ENCODE data around the gene GARS1.

Gene GARS1

GRCh38 chr7:30548845-30549244 lies 45.8 kb upstream of the GARS1 start:
- Histone ChIP-seq H3K27me3 (ENCODE audit: insufficient read depth, low read length) (no peaks in the 10 kb centered on the region), H3F3A (ENCODE audit: insufficient read depth, low read length) (no peaks in the 10 kb centered on the region), H4K20me1 (ENCODE audit: insufficient read depth, low read length) (no peaks in the 10 kb centered on the region), H3K4me1 (ENCODE audit: insufficient read depth, low read length, severe bottlenecking) (peaks cover 7% of the 10 kb centered on the region), H3K9me3 (ENCODE audit: low read length) (no peaks in the 10 kb centered on the region), H3K4me3 (ENCODE audit: low read depth, low read length, poor library complexity, severe bottlenecking) (no peak overlapping the region), H3K4me2 (ENCODE audit: low read length) (no peak overlapping the region), H3K9ac (ENCODE audit: low read length) (no peak overlapping the region), H2AFZ (ENCODE audit: low read length) (no peak overlapping the region), H3K9me2 (ENCODE audit: low read depth, low read length) (no peaks in the 10 kb centered on the region), H3K36me3 (ENCODE audit: insufficient read depth, low read length) (no peaks in the 10 kb centered on the region), H3K27ac (ENCODE audit: low read depth, low read length, poor library complexity, severe bottlenecking) (no peak overlapping the region), H3K79me2 (ENCODE audit: insufficient read depth, low read length) (no peaks in the 10 kb centered on the region)
- TF ChIP-seq EZH2 (IDR thresholded peaks at IDR 0.05; ENCODE audit: borderline replicate concordance, low read length) (no peak), CTCF (IDR thresholded peaks at IDR 0.05; ENCODE audit: low read length) (peak; percentile 94)

DNA sequence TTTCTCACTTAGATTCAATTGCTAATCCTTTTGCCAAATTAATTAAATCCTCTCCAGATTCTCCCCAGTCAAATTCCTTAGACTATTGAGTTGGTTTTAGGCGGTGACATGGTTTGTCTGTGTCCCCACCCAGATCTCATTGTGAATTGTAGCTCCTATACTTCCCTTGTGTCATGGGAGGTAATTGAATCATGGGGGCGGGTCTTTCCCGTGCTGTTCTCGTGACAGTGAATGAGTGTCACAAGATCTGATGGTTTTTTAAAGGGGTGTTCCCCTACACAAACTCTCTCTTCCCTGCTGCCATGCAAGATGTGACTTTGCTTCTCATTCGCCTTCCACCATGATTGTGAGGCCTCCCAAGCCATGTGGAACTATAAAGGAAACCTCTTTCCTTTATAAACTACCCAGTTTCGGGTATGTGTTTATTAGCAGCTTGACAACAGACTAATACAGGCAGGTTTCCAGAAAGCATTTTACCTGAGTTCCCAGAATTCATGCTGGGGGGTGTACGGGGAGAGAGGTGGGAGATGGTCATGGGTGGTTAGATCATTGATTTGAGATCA lies 44.7 kb upstream of the GARS1 start:
- Histone ChIP-seq H3F3A (ENCODE audit: insufficient read depth, low read length) (no peaks in the 10 kb centered on the region), H3K9me2 (ENCODE audit: low read depth, low read length) (no peaks in the 10 kb centered on the region), H3K4me2 (ENCODE audit: low read length) (no peak overlapping the region), H3K27me3 (ENCODE audit: insufficient read depth, low read length) (no peaks in the 10 kb centered on the region), H2AFZ (ENCODE audit: low read length) (no peak overlapping the region), H3K9me3 (ENCODE audit: low read length) (no peaks in the 10 kb centered on the region), H3K4me1 (ENCODE audit: insufficient read depth, low read length, severe bottlenecking) (peaks cover 7% of the 10 kb centered on the region), H3K79me2 (ENCODE audit: insufficient read depth, low read length) (no peaks in the 10 kb centered on the region), H3K4me3 (ENCODE audit: low read depth, low read length, poor library complexity, severe bottlenecking) (no peak overlapping the region), H3K9ac (ENCODE audit: low read length) (no peak overlapping the region), H3K36me3 (ENCODE audit: insufficient read depth, low read length) (no peaks in the 10 kb centered on the region), H4K20me1 (ENCODE audit: insufficient read depth, low read length) (no peaks in the 10 kb centered on the region), H3K27ac (ENCODE audit: low read depth, low read length, poor library complexity, severe bottlenecking) (no peak overlapping the region)
- TF ChIP-seq EZH2 (IDR thresholded peaks at IDR 0.05; ENCODE audit: borderline replicate concordance, low read length), result no peak
- TF ChIP-seq CTCF (IDR thresholded peaks at IDR 0.05; ENCODE audit: low read length), result no peak

GRCh38 chr7:30552330-30552729 lies 42.3 kb upstream of the GARS1 start:
- Histone ChIP-seq H3K4me2 (ENCODE audit: low read length) (no peak overlapping the region), H3K4me3 (ENCODE audit: low read depth, low read length, poor library complexity, severe bottlenecking) (no peak overlapping the region), H3F3A (ENCODE audit: insufficient read depth, low read length) (no peaks in the 10 kb centered on the region), H4K20me1 (ENCODE audit: insufficient read depth, low read length) (no peaks in the 10 kb centered on the region), H3K4me1 (ENCODE audit: insufficient read depth, low read length, severe bottlenecking) (peaks cover 7% of the 10 kb centered on the region), H3K9me2 (ENCODE audit: low read depth, low read length) (no peaks in the 10 kb centered on the region), H3K9me3 (ENCODE audit: low read length) (no peaks in the 10 kb centered on the region), H2AFZ (ENCODE audit: low read length) (no peak overlapping the region), H3K27ac (ENCODE audit: low read depth, low read length, poor library complexity, severe bottlenecking) (no peak overlapping the region), H3K36me3 (ENCODE audit: insufficient read depth, low read length) (no peaks in the 10 kb centered on the region), H3K27me3 (ENCODE audit: insufficient read depth, low read length) (no peaks in the 10 kb centered on the region), H3K79me2 (ENCODE audit: insufficient read depth, low read length) (no peaks in the 10 kb centered on the region), H3K9ac (ENCODE audit: low read length) (no peak overlapping the region)
- TF ChIP-seq CTCF (IDR thresholded peaks at IDR 0.05; ENCODE audit: low read length) (no peak), EZH2 (IDR thresholded peaks at IDR 0.05; ENCODE audit: borderline replicate concordance, low read length) (no peak)
